Loucy (cell line): Measurements from ENCODE around the gene VPS4B.

ENCODE experiments used
- H2AFZ ChIP-seq: fragments of 200-600 bp; sonication (generic); 2 replicates; pipeline ENCODE4 v1.6.0; 2016; ENCODE audit warnings: antibody characterized with exemption, mild to moderate bottlenecking, low read length, moderate library complexity
- H3F3A ChIP-seq: fragments of 200-600 bp; 2 replicates; pipeline ENCODE4 v1.6.0; 2016; ENCODE audit warnings: antibody characterized with exemption, low read depth, mild to moderate bottlenecking
- H3K27me3 ChIP-seq: fragments of 200-600 bp; sonication (generic); 2 replicates; pipeline ENCODE4 v1.6.1; 2014; ENCODE audit warnings: low read length, mild to moderate bottlenecking; ENCODE audit not compliant: insufficient read depth, poor library complexity, severe bottlenecking
- H3K36me3 ChIP-seq: fragments of 200-600 bp; sonication (generic); 2 replicates; pipeline ENCODE4 v1.6.1; 2016; ENCODE audit warnings: low read length; ENCODE audit not compliant: insufficient read depth
- H3K4me1 ChIP-seq: fragments of 200-600 bp; sonication (generic); 2 replicates; pipeline ENCODE4 v1.5.1; 2014; ENCODE audit warnings: low read length, mild to moderate bottlenecking; ENCODE audit not compliant: insufficient read depth, poor library complexity, severe bottlenecking
- H3K4me2 ChIP-seq: fragments of 200-600 bp; sonication (generic); 2 replicates; pipeline ENCODE4 v1.6.0; 2014; ENCODE audit warnings: antibody characterized with exemption, low read length, low read depth, mild to moderate bottlenecking; ENCODE audit not compliant: poor library complexity, severe bottlenecking
- H3K4me3 ChIP-seq: fragments of 200-600 bp; sonication (generic); 2 replicates; pipeline ENCODE4 v1.5.1; 2014; ENCODE audit warnings: low read length, mild to moderate bottlenecking, mixed read lengths; ENCODE audit not compliant: poor library complexity, severe bottlenecking
- H3K79me2 ChIP-seq: fragments of 200-600 bp; sonication (generic); 2 replicates; pipeline ENCODE4 v1.6.1; 2014; ENCODE audit warnings: low read length; ENCODE audit not compliant: insufficient read depth
- H3K9ac ChIP-seq: fragments of 200-600 bp; sonication (generic); 2 replicates; pipeline ENCODE4 v1.6.0; 2014; ENCODE audit warnings: mild to moderate bottlenecking, low read depth, low read length, moderate library complexity; ENCODE audit not compliant: poor library complexity, severe bottlenecking
- H3K9me2 ChIP-seq: fragments of 200-600 bp; sonication (generic); replicated peaks from 2 replicates; pipeline ENCODE4 v1.6.1; 2016; ENCODE audit warnings: low read depth, low read length, mixed read lengths
- H3K9me3 ChIP-seq: fragments of 200-600 bp; sonication (generic); 2 replicates; pipeline ENCODE4 v1.6.1; 2014; ENCODE audit warnings: mild to moderate bottlenecking, antibody characterized with exemption, low read length, low read depth; ENCODE audit not compliant: insufficient read depth
- H4K20me1 ChIP-seq: fragments of 200-600 bp; sonication (generic); 2 replicates; pipeline ENCODE4 v1.6.0; 2014; ENCODE audit warnings: antibody characterized with exemption, low read length, mild to moderate bottlenecking; ENCODE audit not compliant: insufficient read depth, poor library complexity, severe bottlenecking
- CTCF ChIP-seq: fragments of 200-600 bp; sonication (generic); conservative IDR thresholded peaks from 2 replicates; pipeline ENCODE4 v1.5.1; 2014; ENCODE audit warnings: mild to moderate bottlenecking, antibody characterized with exemption, low read length
- EZH2phosphoT487 ChIP-seq: fragments of 200-600 bp; IDR thresholded peaks from 2 replicates; pipeline ENCODE4 v1.6.1; 2018; ENCODE audit warnings: antibody characterized with exemption, mild to moderate bottlenecking, moderate library complexity, borderline replicate concordance

Gene VPS4B

GRCh38 chr18:63451799-63452660 is 29.8 kb upstream of the VPS4B start:
- H3K79me2 ChIP-seq, result no peaks in the 10 kb centered on the region
- H3K27me3 ChIP-seq, result no peaks in the 10 kb centered on the region
- no peaks in the 10 kb centered on the region for H4K20me1 ChIP-seq
- peaks cover 19% of the 10 kb centered on the region for H3K4me1 ChIP-seq
- peak overlapping the region; percentile 54 for H3K4me2 ChIP-seq
- no peaks in the 10 kb centered on the region for H3K9me3 ChIP-seq
- H3K9me2 ChIP-seq, result no peaks in the 10 kb centered on the region
- H3K4me3 ChIP-seq, result peak overlapping the region; percentile 3
- H3F3A ChIP-seq, result no peaks in the 10 kb centered on the region
- no peaks in the 10 kb centered on the region for H3K36me3 ChIP-seq
- H2AFZ ChIP-seq, result peak overlapping the region; percentile 13
- TF ChIP-seq CTCF, result no peak
- no peak for TF ChIP-seq EZH2phosphoT487
- H3K9ac ChIP-seq, result no peak overlapping the region

GRCh38 chr18:63449426-63449825 is 27.1 kb upstream of the VPS4B start:
- H3K9me3 ChIP-seq, result no peaks in the 10 kb centered on the region
- H3K36me3 ChIP-seq, result no peaks in the 10 kb centered on the region
- H3K4me3 ChIP-seq, result no peak overlapping the region
- no peaks in the 10 kb centered on the region for H3K79me2 ChIP-seq
- no peak overlapping the region for H2AFZ ChIP-seq
- no peaks in the 10 kb centered on the region for H3F3A ChIP-seq
- no peaks in the 10 kb centered on the region for H4K20me1 ChIP-seq
- no peak for TF ChIP-seq CTCF
- no peak for TF ChIP-seq EZH2phosphoT487
- H3K4me1 ChIP-seq, result peaks cover 25% of the 10 kb centered on the region
- H3K9me2 ChIP-seq, result no peaks in the 10 kb centered on the region
- H3K4me2 ChIP-seq, result no peak overlapping the region
- H3K9ac ChIP-seq, result no peak overlapping the region
- H3K27me3 ChIP-seq, result no peaks in the 10 kb centered on the region

GRCh38 chr18:63447066-63447465 is 24.8 kb upstream of the VPS4B start:
- no peak overlapping the region for H2AFZ ChIP-seq

More at GRCh38 chr18:63447066-63447465, 24.8 kb upstream of the VPS4B start:
- Histone ChIP-seq H3K27me3 (no peaks in the 10 kb centered on the region), H3K4me3 (no peak overlapping the region), H3K79me2 (no peaks in the 10 kb centered on the region), H3K36me3 (no peaks in the 10 kb centered on the region), H4K20me1 (no peaks in the 10 kb centered on the region), H3F3A (no peaks in the 10 kb centered on the region), H3K4me1 (peaks cover 16% of the 10 kb centered on the region), H3K9me3 (no peaks in the 10 kb centered on the region), H3K9me2 (no peaks in the 10 kb centered on the region), H3K4me2 (no peak overlapping the region), H3K9ac (no peak overlapping the region)
- TF ChIP-seq EZH2phosphoT487 (no peak), CTCF (no peak)
